Activated CD8-positive, alpha-beta memory T cell treated with anti-CD3 and anti-CD28 coated beads, Interleukin-2, amount 50 U/mL, for 24 hours (primary cell): ENCODE results near the gene WDR70.
"Not testable (repeated sequence)": the region's sequence is repeated elsewhere in the genome, so short reads cannot be mapped to it uniquely, and the experiment has no call there.

Source experiments
- DNase-seq: peaks from one replicate; pipeline ENCODE4 v3.0.0-alpha.2; 2020; ENCODE audit errors: extremely low read depth

The WDR70 gene

GRCh38 chr5:37517686-37518085 is 138.6 kb downstream of the WDR70 start:
- DNase-seq, result no peak

- DNase-seq, result not testable (repeated sequence)
These were observed 139.2 kb downstream of the WDR70 start for GRCh38 chr5:37518356-37518755.

GRCh38 chr5:37519304-37519703 is 140.2 kb downstream of the WDR70 start:
- no peak for DNase-seq

- no peak for DNase-seq
These were observed 140.7 kb downstream of the WDR70 start for GRCh38 chr5:37519807-37520206.

GRCh38 chr5:37520811-37521210 is 141.7 kb downstream of the WDR70 start:
- no peak for DNase-seq

- DNase-seq, result no peak
These were observed 154.0 kb downstream of the WDR70 start for GRCh38 chr5:37532976-37533740.

- no peak for DNase-seq
These were observed 154.7 kb downstream of the WDR70 start for GRCh38 chr5:37533851-37534250.

GRCh38 chr5:37539459-37539858 is 160.3 kb downstream of the WDR70 start:
- DNase-seq, result no peak

- no peak for DNase-seq
These were observed 164.1 kb downstream of the WDR70 start for GRCh38 chr5:37543216-37543615.

GRCh38 chr5:37549411-37549810 is 170.3 kb downstream of the WDR70 start:
- DNase-seq, result no peak

GRCh38 chr5:37552161-37552560 is 173.0 kb downstream of the WDR70 start:
- no peak for DNase-seq

- no peak for DNase-seq
These were observed 173.9 kb downstream of the WDR70 start for GRCh38 chr5:37552770-37553719.

- no peak for DNase-seq
These were observed 174.7 kb downstream of the WDR70 start for GRCh38 chr5:37553720-37554404.

- DNase-seq, result no peak
These were observed 175.3 kb downstream of the WDR70 start for GRCh38 chr5:37554405-37554739.

GRCh38 chr5:37554938-37555337 is 175.8 kb downstream of the WDR70 start:
- DNase-seq, result no peak

GRCh38 chr5:37557734-37558293 is 178.7 kb downstream of the WDR70 start:
- DNase-seq, result no peak

GRCh38 chr5:37565062-37565670 is 186.0 kb downstream of the WDR70 start:
- no peak for DNase-seq

- no peak for DNase-seq
These were observed 188.4 kb downstream of the WDR70 start for GRCh38 chr5:37567566-37567965.

GRCh38 chr5:37568018-37568753 is 189.1 kb downstream of the WDR70 start:
- no peak for DNase-seq

- DNase-seq, result no peak
These were observed 189.8 kb downstream of the WDR70 start for GRCh38 chr5:37568893-37569292.

- no peak for DNase-seq
These were observed 190.3 kb downstream of the WDR70 start for GRCh38 chr5:37569466-37569865.
